HepG2 (cell line): ENCODE data around the gene SEH1L. TPM values are rescaled to one million over a fixed set of nuclear protein-coding genes. Genes with fewer than 3 reads are reported as not detected.

Experiments used
- ATAC-seq: fragments of 200-7000 bp; cut with Tn5 transposase; 3 replicates; pipeline ENCODE4 v1.9.1; 2020; ENCODE audit warnings: mild to moderate bottlenecking, moderate library complexity
- BruUV-seq: library from RNA; stranded (reverse); fragments of 400-500 nt; replicated peaks from 2 replicates; lab custom pipeline; 2021; lab: Mats Ljungman, UMichigan
- CTCF ChIA-PET: fragments of 300-600 bp; formaldehyde crosslinking; extraction: SDS; loops from one replicate; lab custom pipeline; 2021; ENCODE audit warnings: low total read pairs, inconsistent platforms, low intra/inter-chr PET ratio; lab: Yijun Ruan, JAX
- POLR2A ChIA-PET: fragments of 350-600 bp; sonication (Branson Sonifier 250); formaldehyde crosslinking; loops from one replicate; lab custom pipeline; 2020; ENCODE audit warnings: antibody characterized with exemption, inconsistent platforms; lab: Yijun Ruan, JAX
- DNase-seq: peaks from one replicate; pipeline ENCODE4 v3.0.0-alpha.2; 2015; ENCODE audit warnings: low spot score
- FAIRE-seq: peaks from 3 replicates; lab custom pipeline; 2011; peaks lifted over from hg19 to GRCh38; lab: Jason Lieb, UNC
- H2AFZ ChIP-seq: one replicate; pipeline ENCODE4 v1.6.1; 2011; ENCODE audit warnings: low read length, inconsistent platforms
- H3K27ac ChIP-seq: fragments of 300-600 bp; 3 replicates; pipeline ENCODE4 v1.8.0; 2011; ENCODE audit warnings: mixed run types, mild to moderate bottlenecking, mixed read lengths, low read length, inconsistent platforms; ENCODE audit not compliant: insufficient read depth; ENCODE audit errors: extremely low read length
- H3K27me3 ChIP-seq, 2 experiments: fragments of 200-600 bp in 1 of 2; 2 replicates in 1 of 2; 3 replicates in 1 of 2; pipeline versions ENCODE4 v1.6.0 to v1.8.0; 2011; ENCODE audit warnings: low read length in 2 of 2, mild to moderate bottlenecking in 2 of 2, moderate library complexity in 2 of 2, inconsistent platforms in 1 of 2; ENCODE audit not compliant: insufficient read depth in 2 of 2, control insufficient read depth in 1 of 2
- H3K36me3 ChIP-seq, 2 experiments: fragments of 200-600 bp in 1 of 2; replicated peaks in 1 of 2; 2 replicates in 1 of 2; 3 replicates in 1 of 2; pipeline versions ENCODE4 v1.5.1 to v1.8.0; 2011; ENCODE audit warnings: low read length in 2 of 2, inconsistent platforms in 1 of 2; ENCODE audit not compliant: insufficient read depth in 2 of 2, control insufficient read depth in 1 of 2
- H3K4me1 ChIP-seq: 2 replicates; pipeline ENCODE4 v1.5.1; 2012; ENCODE audit warnings: low read length, inconsistent platforms; ENCODE audit not compliant: insufficient read depth
- H3K4me2 ChIP-seq: 2 replicates; pipeline ENCODE4 v1.6.0; 2011; ENCODE audit warnings: low read depth, low read length, inconsistent platforms
- H3K4me3 ChIP-seq, 3 experiments: fragments of 200-600 bp in 1 of 3; sonication (generic), shearing (Covaris generic) in 1 of 3; replicated peaks in 1 of 3; 2 replicates each; pipeline ENCODE4 v1.5.1; 2011 to 2016; ENCODE audit warnings: low read length in 3 of 3, inconsistent platforms in 2 of 3, low read depth in 2 of 3, mild to moderate bottlenecking in 2 of 3, control low read depth in 1 of 3, mixed read lengths in 1 of 3; ENCODE audit not compliant: insufficient read depth in 1 of 3
- H3K79me2 ChIP-seq: one replicate; pipeline ENCODE4 v1.6.1; 2011; ENCODE audit warnings: low read length, inconsistent platforms; ENCODE audit not compliant: insufficient read depth
- H3K9ac ChIP-seq: 2 replicates; pipeline ENCODE4 v1.6.0; 2011; ENCODE audit warnings: mild to moderate bottlenecking, low read depth, low read length, inconsistent platforms; ENCODE audit not compliant: insufficient read depth
- H3K9me3 ChIP-seq: 2 replicates; pipeline ENCODE4 v1.5.1; 2012; ENCODE audit warnings: mild to moderate bottlenecking, low read length
- H4K20me1 ChIP-seq: 2 replicates; pipeline ENCODE4 v1.6.0; 2011; ENCODE audit warnings: inconsistent platforms, mild to moderate bottlenecking, low read length, moderate library complexity; ENCODE audit not compliant: insufficient read depth
- DBP ChIP-seq: sonication (generic); formaldehyde crosslinking; IDR thresholded peaks from 2 replicates; pipeline ENCODE4 v1.4.0; 2020; ENCODE audit warnings: missing genetic modification reagents; ENCODE audit errors: not compliant biosample characterization
- ELF1 ChIP-seq: sonication (generic); formaldehyde crosslinking; IDR thresholded peaks from 2 replicates; pipeline ENCODE4 v1.4.0; 2020; ENCODE audit warnings: missing genetic modification reagents
- ELF3 ChIP-seq: IDR thresholded peaks from 2 replicates; pipeline ENCODE4 v1.6.1; 2016; ENCODE audit warnings: missing genetic modification reagents, missing compliant biosample characterization
- HDAC1 ChIP-seq: sonication (generic); formaldehyde crosslinking; IDR thresholded peaks from 2 replicates; pipeline ENCODE4 v1.5.1; 2020; ENCODE audit warnings: mild to moderate bottlenecking, missing genetic modification reagents
- KLF11 ChIP-seq: IDR thresholded peaks from 2 replicates; pipeline ENCODE4 v1.6.1; 2016; ENCODE audit warnings: missing compliant biosample characterization
- SIX4 ChIP-seq: sonication (generic); formaldehyde crosslinking; IDR thresholded peaks from 2 replicates; pipeline ENCODE4 v1.4.0; 2020; ENCODE audit warnings: missing genetic modification reagents
- SRSF9 ChIP-seq: fragments of 200-400 bp; formaldehyde crosslinking; IDR thresholded peaks from 2 replicates; pipeline ENCODE4 v1.6.1; 2018; ENCODE audit warnings: borderline replicate concordance, mild to moderate bottlenecking, low read depth, low read length; ENCODE audit not compliant: insufficient read depth, poor library complexity, severe bottlenecking
- TBL1XR1 ChIP-seq: fragments of 150-350 bp; IDR thresholded peaks from 2 replicates; pipeline ENCODE4 v1.6.1; 2014; ENCODE audit warnings: borderline replicate concordance, low read length; ENCODE audit not compliant: partially characterized antibody
- THAP8 ChIP-seq: sonication (generic); formaldehyde crosslinking; IDR thresholded peaks from 2 replicates; pipeline ENCODE4 v1.5.1; 2020; ENCODE audit warnings: missing genetic modification reagents, mild to moderate bottlenecking, borderline replicate concordance
- ZFP41 ChIP-seq: sonication (generic); formaldehyde crosslinking; IDR thresholded peaks from 2 replicates; pipeline ENCODE4 v1.4.0; 2020; ENCODE audit warnings: mild to moderate bottlenecking, missing genetic modification reagents, borderline replicate concordance
- ZNF124 ChIP-seq: sonication (generic); formaldehyde crosslinking; IDR thresholded peaks from 2 replicates; pipeline ENCODE4 v1.4.0; 2020; ENCODE audit warnings: missing genetic modification reagents
- ZNF18 ChIP-seq: sonication (generic); formaldehyde crosslinking; IDR thresholded peaks from 2 replicates; pipeline ENCODE4 v1.8.0; 2022; ENCODE audit warnings: mild to moderate bottlenecking, missing genetic modification reagents; ENCODE audit not compliant: insufficient replicate concordance
- ZNF274 ChIP-seq: sonication (generic); formaldehyde crosslinking; IDR thresholded peaks from 2 replicates; pipeline ENCODE4 v1.5.1; 2020; ENCODE audit warnings: mild to moderate bottlenecking, missing genetic modification reagents
- ZNF709 ChIP-seq: sonication (generic); formaldehyde crosslinking; IDR thresholded peaks from 2 replicates; pipeline ENCODE4 v1.5.0; 2020; ENCODE audit warnings: mild to moderate bottlenecking, missing genetic modification reagents
- ZNF841 ChIP-seq: sonication (generic); formaldehyde crosslinking; IDR thresholded peaks from 2 replicates; pipeline ENCODE4 v1.8.1; 2023; ENCODE audit warnings: missing genetic modification reagents, borderline replicate concordance
- ZNF878 ChIP-seq: sonication (generic); formaldehyde crosslinking; IDR thresholded peaks from 2 replicates; pipeline ENCODE4 v1.8.1; 2023; ENCODE audit warnings: mild to moderate bottlenecking, missing genetic modification reagents, moderate library complexity
- WGBS: methylation state at CpG from one replicate; pipeline ENCODE4 v1.1.6; 2017; ENCODE audit warnings: low lambda C conversion rate; 5-methylcytosine and 5-hydroxymethylcytosine counted together
- in situ Hi-C: cut with HindIII; loops from 2 replicates; pipeline ENCODE4 v1.10.0; 2017; ENCODE audit warnings: low pct_unique_long_range_greater_than_20kb; ENCODE audit not compliant: extremely low pct_ligation_motif_present
- intact Hi-C: fragments of 100-400 bp; cut with micrococcal nuclease; formaldehyde crosslinking; loops from one replicate; pipeline ENCODE4 v1.10.0; 2022; ENCODE audit not compliant: unreplicated experiment
- polyA plus RNA-seq, 8 experiments: library from polyadenylated mRNA; depleted of rRNA in 3 of 8; stranded (reverse) in 7 of 8; unstranded in 1 of 8; fragments of >200 nt; fragmentation: Illumina TruSeq in 4 of 8; extraction: Trizol in 4 of 8; gene quantifications; 2 replicates each; pipeline versions ENCODE4 v1.2.1 to v1.2.3, GENCODE V29; 2011 to 2016; ENCODE audit warnings: low read depth in 4 of 8, missing spikeins in 1 of 8, mixed read lengths in 1 of 8; ENCODE audit not compliant: insufficient read depth in 1 of 8
- total RNA-seq, 5 experiments: library from RNA; depleted of rRNA; stranded (reverse); fragments of >200 nt; fragmentation: Illumina TruSeq; extraction: Trizol; gene quantifications; 2 replicates each; pipeline ENCODE4 v1.2.3, GENCODE V29; 2016; ENCODE audit warnings: low read depth in 1 of 5

Gene SEH1L
- total and polyA plus RNA-seq, 2 of the 13 experiments (the other 11 are each of a cell fraction or from before 2014, with no cell fraction given) = 59.6 to 63.5 TPM

- no peak overlapping the region for H3K9ac ChIP-seq
- intact Hi-C loops (no loop called here), in situ Hi-C loops (no loop called here)
- FAIRE-seq (no peak), DNase-seq (no peak), ATAC-seq (no peak)
- H3K9me3 ChIP-seq = no peaks in the 10 kb centered on the region
- H3K79me2 ChIP-seq = no peaks in the 10 kb centered on the region
- H3K4me1 ChIP-seq = no peaks in the 10 kb centered on the region
- POLR2A ChIA-PET = no interaction called here
- H3K27me3 ChIP-seq = no peaks in the 10 kb centered on the region
- no peak overlapping the region for H3K4me3 ChIP-seq
- no peaks in the 10 kb centered on the region for H4K20me1 ChIP-seq
- no TSS peak for BruUV-seq
- H3K4me2 ChIP-seq = no peak overlapping the region
- peaks cover 4 to 50% of the 10 kb centered on the region in 2 experiments for H3K36me3 ChIP-seq
- CTCF ChIA-PET = no interaction called here
- no peak for TF ChIP-seq HDAC1
- H2AFZ ChIP-seq = no peak overlapping the region
- WGBS = 99% methylated on average over 5 of the region's 5 CpGs
- no peak overlapping the region for H3K27ac ChIP-seq
These were observed 84.4 kb downstream of the SEH1L start for GRCh38 chr18:13032173-13032572.

GRCh38 chr18:13035249-13035914 lies 87.6 kb downstream of the SEH1L start:
- H3K9me3 ChIP-seq = no peaks in the 10 kb centered on the region
- H4K20me1 ChIP-seq = no peaks in the 10 kb centered on the region
- no peak overlapping the region for H3K27ac ChIP-seq
- H3K4me3 ChIP-seq = no peak overlapping the region
- H3K36me3 ChIP-seq = peaks cover 6 to 29% of the 10 kb centered on the region in 2 experiments
- no peak overlapping the region for H2AFZ ChIP-seq
- DNase-seq = no peak
- H3K9ac ChIP-seq = no peak overlapping the region
- H3K4me1 ChIP-seq = no peaks in the 10 kb centered on the region
- no peaks in the 10 kb centered on the region for H3K27me3 ChIP-seq
- no peak for FAIRE-seq
- CTCF ChIA-PET = no interaction called here
- H3K4me2 ChIP-seq = no peak overlapping the region
- BruUV-seq = no TSS peak
- POLR2A ChIA-PET = no interaction called here
- H3K79me2 ChIP-seq = no peaks in the 10 kb centered on the region
- ATAC-seq = no peak
- 98% methylated on average over 7 of the region's 7 CpGs for WGBS
- in situ Hi-C loops (no loop called here), intact Hi-C loops (no loop called here)
- TF ChIP-seq ELF1 (CRISPR knock-in tag) (no peak), THAP8 (no peak), ZFP41 (no peak), KLF11 (CRISPR knock-in tag) (no peak), ELF3 (CRISPR knock-in tag) (no peak), SIX4 (CRISPR knock-in tag) (no peak), ZNF124 (CRISPR knock-in tag) (no peak), ZNF274 (CRISPR knock-in tag) (no peak), SRSF9 (no peak), ZNF709 (CRISPR knock-in tag) (no peak), ZNF878 (no peak), ZNF841 (CRISPR knock-in tag) (no peak), TBL1XR1 (no peak), ZNF18 (no peak), DBP (CRISPR knock-in tag) (no peak)
